Choroid plexus epithelial cell (primary cell): ENCODE data around the gene MRPS18A.
A peak's percentile ranks its signal among the peaks of the same experiment; 100 is the strongest.

Experiments used
- DNase-seq: peaks from one replicate; pipeline ENCODE4 v3.0.0-alpha.2; 2010; ENCODE audit warnings: low read depth
- H3K4me3 ChIP-seq: 2 replicates; pipeline ENCODE4 v1.5.1; 2011; ENCODE audit warnings: low read depth, mild to moderate bottlenecking, control low read depth, low read length, moderate library complexity
- CTCF ChIP-seq: conservative IDR thresholded peaks from 2 replicates; pipeline ENCODE4 v1.5.1; 2011; ENCODE audit warnings: low read depth, mild to moderate bottlenecking, control low read depth, inconsistent platforms, low read length, moderate library complexity

MRPS18A gene

GRCh38 chr6:43670623-43670986 is 17.0 kb downstream of the MRPS18A start:
- no peak for TF ChIP-seq CTCF
- no peak overlapping the region for H3K4me3 ChIP-seq
- DNase-seq = no peak

- TF ChIP-seq CTCF = no peak
- DNase-seq = peak; percentile 9
- H3K4me3 ChIP-seq = no peak overlapping the region
These were observed 17.5 kb downstream of the MRPS18A start for GRCh38 chr6:43669922-43670622.

DNA sequence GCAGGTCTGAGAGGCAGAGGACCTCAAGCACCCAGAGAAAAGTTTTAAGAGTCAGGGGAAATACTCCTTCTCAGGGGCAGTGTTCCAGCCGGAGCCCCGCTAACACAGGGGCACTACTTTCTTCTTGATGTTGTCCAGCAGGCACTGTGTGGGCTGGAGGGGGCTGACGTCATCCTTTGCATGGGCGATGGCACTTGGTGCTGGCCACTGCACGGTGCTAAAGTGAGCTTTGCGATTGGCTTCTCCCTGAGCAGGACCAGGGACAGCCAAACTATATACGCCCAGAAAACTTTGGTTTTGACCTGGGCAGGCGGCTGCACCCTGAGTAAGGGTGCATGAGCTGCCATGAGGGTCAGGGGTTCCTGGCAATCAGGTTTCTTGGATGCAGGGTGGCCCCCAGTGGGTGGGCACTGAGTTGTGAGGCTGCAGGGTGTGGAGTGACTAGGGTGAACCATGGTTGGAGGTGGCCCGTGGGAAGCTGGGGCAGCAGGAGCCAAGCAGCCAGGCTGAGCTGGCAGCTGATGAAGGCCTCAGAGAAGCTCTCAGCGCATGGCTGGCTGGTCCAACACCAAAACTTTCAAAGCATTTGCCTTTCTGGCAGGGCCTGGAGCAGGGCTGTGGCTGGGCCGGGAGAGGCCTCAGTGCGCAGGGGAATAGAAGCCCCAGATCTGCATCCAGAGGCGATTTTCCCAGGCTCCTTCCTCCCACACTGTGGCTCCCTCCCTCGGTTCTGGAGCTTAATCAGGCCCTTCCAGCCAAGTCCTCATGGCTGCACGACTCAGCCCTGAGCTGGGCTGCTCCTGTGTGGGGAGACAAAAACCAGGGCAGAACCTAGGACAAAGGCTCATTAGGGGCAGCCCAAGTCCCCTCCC is 18.3 kb downstream of the MRPS18A start:
- no peak overlapping the region for H3K4me3 ChIP-seq
- DNase-seq = no peak
- TF ChIP-seq CTCF = no peak

DNA sequence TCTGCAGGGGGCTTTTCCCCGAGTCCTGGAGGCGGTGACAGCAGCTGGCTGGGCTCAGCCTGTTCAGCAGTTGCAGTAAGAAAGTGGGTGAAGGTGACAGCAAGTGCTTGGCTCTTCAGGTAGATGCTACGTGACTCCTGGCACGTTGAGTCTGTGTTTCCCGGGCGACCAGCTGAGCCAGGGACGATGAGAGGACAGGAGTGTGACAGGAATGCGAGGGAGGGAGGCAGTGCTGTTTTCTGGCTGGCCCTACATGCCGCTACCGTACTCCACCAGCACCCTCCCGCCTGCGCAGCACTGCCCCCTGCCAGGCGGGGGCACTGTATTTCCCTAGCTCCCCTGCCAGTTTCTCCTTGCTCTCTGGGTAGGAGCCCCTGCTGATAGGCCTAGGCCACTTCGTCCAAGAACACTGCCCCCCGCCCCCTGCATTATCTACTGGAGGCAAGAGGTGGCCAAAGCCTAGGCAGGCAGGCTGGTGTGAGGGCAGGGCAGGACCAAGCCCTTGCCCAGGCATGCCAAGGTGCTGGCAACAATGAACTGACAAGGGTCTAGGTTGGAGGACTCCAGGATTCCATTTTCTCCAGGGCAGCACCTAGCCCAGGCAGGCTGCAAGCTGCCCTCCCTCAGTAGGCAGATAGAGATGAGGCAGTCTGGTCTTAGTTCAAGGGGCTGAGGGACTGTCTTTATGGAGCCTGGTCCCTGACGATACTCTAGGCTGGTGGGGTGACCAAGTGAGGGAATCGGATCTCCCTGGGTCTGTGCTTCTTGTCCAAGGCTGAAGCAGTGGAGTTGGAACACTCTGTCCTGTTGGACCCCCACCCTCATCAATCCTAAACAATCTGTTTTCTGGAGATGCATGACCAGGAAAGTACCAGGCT is 19.2 kb downstream of the MRPS18A start:
- no peak overlapping the region for H3K4me3 ChIP-seq
- peak; percentile 54 for DNase-seq
- TF ChIP-seq CTCF = peak; percentile 69

DNA sequence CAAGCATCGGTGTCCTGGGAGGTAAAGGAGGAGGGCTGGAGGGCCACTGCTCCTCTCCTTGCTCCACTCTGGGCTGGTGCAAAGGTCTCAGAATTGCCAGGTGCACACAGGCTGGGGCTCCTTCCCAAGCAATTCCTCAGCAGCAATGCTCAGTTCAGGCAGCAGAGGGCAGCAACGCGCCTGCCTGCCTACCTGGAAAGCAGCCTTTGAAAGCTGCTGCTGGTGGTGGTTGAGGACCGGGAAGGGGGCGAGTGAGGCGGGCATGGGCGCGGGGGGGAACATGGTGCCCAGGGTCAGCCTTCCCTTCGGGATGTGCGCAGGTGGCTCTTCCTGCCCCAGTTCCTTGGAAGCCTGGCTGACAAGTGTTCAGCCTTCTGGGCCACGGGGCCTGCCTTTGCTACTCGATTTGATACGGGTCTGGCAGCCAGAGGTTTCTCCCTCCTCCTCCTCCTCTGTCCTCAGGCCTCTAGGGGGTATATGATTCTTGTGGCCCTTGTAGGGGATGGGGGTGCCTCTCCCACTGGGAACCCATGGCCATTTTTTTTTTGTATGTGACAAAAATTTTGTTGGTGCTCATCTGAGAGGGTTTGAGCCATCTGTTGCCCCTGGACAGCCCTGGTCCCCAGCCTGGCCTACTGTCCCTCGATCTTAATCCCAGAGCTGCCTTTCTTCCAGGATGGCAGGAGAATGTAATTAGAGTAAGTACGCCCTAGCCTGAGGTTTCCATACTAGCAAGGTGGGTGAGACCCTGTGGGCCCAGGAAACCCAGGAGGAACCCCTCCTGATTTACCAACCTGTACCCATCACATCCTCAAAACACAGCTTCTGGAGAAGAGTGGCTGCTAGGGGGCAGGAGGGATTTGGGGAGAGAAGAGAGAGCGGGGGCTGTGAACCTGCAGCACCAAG is 20.1 kb downstream of the MRPS18A start:
- DNase-seq = peak; percentile 78
- no peak overlapping the region for H3K4me3 ChIP-seq
- peak; percentile 95 for TF ChIP-seq CTCF
